PC-3 (cell line): ENCODE measurements around the gene CBR3. TPM values are rescaled to one million over a fixed set of nuclear protein-coding genes. Genes with fewer than 3 reads are reported as not detected.

Source experiments
- ATAC-seq: fragments of 200-7000 bp; cut with Tn5 transposase; 2 replicates; pipeline ENCODE4 v1.9.1; 2020; ENCODE audit warnings: mild to moderate bottlenecking, moderate library complexity
- BruUV-seq: library from RNA; stranded (reverse); fragments of 400-500 nt; replicated peaks from 2 replicates; lab custom pipeline; 2021; lab: Mats Ljungman, UMichigan
- CTCF ChIA-PET: fragments of 300-600 bp; sonication (Branson Sonifier 250); formaldehyde crosslinking; loops from one replicate; lab custom pipeline; 2022; ENCODE audit warnings: antibody characterized with exemption; lab: Charles Lee
- POLR2A ChIA-PET: fragments of 300-600 bp; sonication (Branson Sonifier 250); formaldehyde crosslinking; loops from one replicate; lab custom pipeline; 2022; ENCODE audit warnings: antibody characterized with exemption; ENCODE audit not compliant: unreplicated experiment; lab: Charles Lee
- DNase-seq: peaks from one replicate; pipeline ENCODE4 v3.0.0-alpha.2; 2015
- H2AFZ ChIP-seq: fragments of 300-600 bp; sonication (generic); 2 replicates; pipeline ENCODE4 v1.6.0; 2016; ENCODE audit warnings: antibody characterized with exemption, low read length
- H3F3A ChIP-seq: fragments of 300-600 bp; sonication (generic); one replicate; pipeline ENCODE4 v1.6.0; 2017; ENCODE audit warnings: antibody characterized with exemption, low read length, control low read depth, mild to moderate bottlenecking; ENCODE audit not compliant: unreplicated experiment
- H3K27ac ChIP-seq: fragments of 300-600 bp; sonication (generic); 2 replicates; pipeline ENCODE4 v1.5.1; 2016; ENCODE audit warnings: mild to moderate bottlenecking, low read length
- H3K27me3 ChIP-seq: fragments of 300-600 bp; sonication (generic); 2 replicates; pipeline ENCODE4 v1.6.1; 2016; ENCODE audit warnings: low read length, mixed read lengths
- H3K36me3 ChIP-seq: fragments of 300-600 bp; sonication (generic); 2 replicates; pipeline ENCODE4 v1.6.1; 2016; ENCODE audit warnings: low read depth, mixed run types, low read length, mixed read lengths
- H3K4me1 ChIP-seq: fragments of 300-600 bp; sonication (generic); 2 replicates; pipeline ENCODE4 v1.5.1; 2016; ENCODE audit warnings: low read length; ENCODE audit not compliant: insufficient read depth
- H3K4me2 ChIP-seq: fragments of 300-600 bp; sonication (generic); 2 replicates; pipeline ENCODE4 v1.6.0; 2016; ENCODE audit warnings: low read length
- H3K4me3 ChIP-seq: fragments of 300-600 bp; sonication (generic); 2 replicates; pipeline ENCODE4 v1.5.1; 2016; ENCODE audit warnings: mild to moderate bottlenecking, low read length, mixed read lengths
- H3K79me2 ChIP-seq: fragments of 300-600 bp; sonication (generic); 2 replicates; pipeline ENCODE4 v1.6.1; 2017; ENCODE audit warnings: low read length, mixed read lengths
- H3K9ac ChIP-seq: fragments of 300-600 bp; sonication (generic); 2 replicates; pipeline ENCODE4 v1.6.0; 2016; ENCODE audit warnings: mild to moderate bottlenecking, low read length
- H3K9me2 ChIP-seq: fragments of 300-600 bp; sonication (generic); replicated peaks from 2 replicates; pipeline ENCODE4 v1.6.1; 2016; ENCODE audit warnings: mixed run types, low read length, mixed read lengths
- H3K9me3 ChIP-seq: fragments of 300-600 bp; sonication (generic); 2 replicates; pipeline ENCODE4 v1.6.1; 2016; ENCODE audit warnings: low read length, mixed read lengths
- H4K20me1 ChIP-seq: fragments of 300-600 bp; sonication (generic); 2 replicates; pipeline ENCODE4 v1.6.1; 2016; ENCODE audit warnings: low read length, mixed read lengths
- EZH2 ChIP-seq: fragments of 300-600 bp; sonication (generic); IDR thresholded peaks from one replicate; pipeline ENCODE4 v1.6.1; 2017; ENCODE audit warnings: antibody characterized with exemption, mild to moderate bottlenecking, low read length; ENCODE audit not compliant: unreplicated experiment
- EZH2phosphoT487 ChIP-seq: fragments of 300-600 bp; sonication (generic); IDR thresholded peaks from 2 replicates; pipeline ENCODE4 v1.6.1; 2018; ENCODE audit warnings: mild to moderate bottlenecking, antibody characterized with exemption, low read length, borderline replicate concordance
- intact Hi-C: fragments of 100-400 bp; cut with micrococcal nuclease; formaldehyde crosslinking; loops from 2 replicates; pipeline ENCODE4 v1.9.0; 2023
- total RNA-seq: library from RNA; depleted of rRNA; stranded (reverse); fragments of >200 nt; gene quantifications from 2 replicates; pipeline ENCODE4 v1.2.3, GENCODE V29; 2014
- TF ChIP-seq, protein P1 (sequence below): fragments of 300-600 bp; sonication (generic); conservative IDR thresholded peaks from 2 replicates; pipeline ENCODE4 v1.5.1; 2017; ENCODE audit warnings: antibody characterized with exemption, low read depth, mild to moderate bottlenecking, low read length

The CBR3 gene
- total RNA-seq, 1 experiment from 2014 or later, result 49.3 TPM

DNA sequence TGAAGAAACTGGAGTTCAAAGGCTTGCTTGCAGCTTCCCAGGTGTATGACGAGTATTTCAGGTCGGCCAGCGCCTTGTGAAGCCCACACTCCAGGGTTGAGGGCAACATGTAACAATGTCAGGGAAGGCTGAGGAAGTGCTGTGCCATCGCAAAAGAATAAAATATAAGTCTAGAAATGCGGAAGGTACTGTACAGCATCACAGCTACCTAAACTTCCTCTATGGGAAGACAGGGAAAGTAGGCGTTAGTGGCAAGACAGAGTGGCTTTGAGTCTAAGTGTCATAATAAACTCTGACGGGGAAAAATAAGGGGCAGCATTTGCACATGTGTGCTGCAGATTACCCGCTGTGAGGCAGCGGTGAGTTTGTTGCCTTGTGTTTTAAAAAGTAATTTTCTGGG lies 50.6 kb downstream of the CBR3 start:
- Histone ChIP-seq H3K79me2 (no peaks in the 10 kb centered on the region), H3K9me2 (no peaks in the 10 kb centered on the region), H3K36me3 (no peaks in the 10 kb centered on the region), H3K4me1 (peaks cover 20% of the 10 kb centered on the region), H3K4me3 (no peak overlapping the region), H3K9me3 (no peaks in the 10 kb centered on the region), H3K4me2 (no peak overlapping the region), H3K27me3 (no peaks in the 10 kb centered on the region), H2AFZ (no peak overlapping the region), H3K9ac (no peak overlapping the region), H4K20me1 (no peaks in the 10 kb centered on the region), H3F3A (no peaks in the 10 kb centered on the region), H3K27ac (no peak overlapping the region)
- TF ChIP-seq EZH2phosphoT487 (no peak), EZH2 (no peak)
- TF ChIP-seq, protein P1, sequence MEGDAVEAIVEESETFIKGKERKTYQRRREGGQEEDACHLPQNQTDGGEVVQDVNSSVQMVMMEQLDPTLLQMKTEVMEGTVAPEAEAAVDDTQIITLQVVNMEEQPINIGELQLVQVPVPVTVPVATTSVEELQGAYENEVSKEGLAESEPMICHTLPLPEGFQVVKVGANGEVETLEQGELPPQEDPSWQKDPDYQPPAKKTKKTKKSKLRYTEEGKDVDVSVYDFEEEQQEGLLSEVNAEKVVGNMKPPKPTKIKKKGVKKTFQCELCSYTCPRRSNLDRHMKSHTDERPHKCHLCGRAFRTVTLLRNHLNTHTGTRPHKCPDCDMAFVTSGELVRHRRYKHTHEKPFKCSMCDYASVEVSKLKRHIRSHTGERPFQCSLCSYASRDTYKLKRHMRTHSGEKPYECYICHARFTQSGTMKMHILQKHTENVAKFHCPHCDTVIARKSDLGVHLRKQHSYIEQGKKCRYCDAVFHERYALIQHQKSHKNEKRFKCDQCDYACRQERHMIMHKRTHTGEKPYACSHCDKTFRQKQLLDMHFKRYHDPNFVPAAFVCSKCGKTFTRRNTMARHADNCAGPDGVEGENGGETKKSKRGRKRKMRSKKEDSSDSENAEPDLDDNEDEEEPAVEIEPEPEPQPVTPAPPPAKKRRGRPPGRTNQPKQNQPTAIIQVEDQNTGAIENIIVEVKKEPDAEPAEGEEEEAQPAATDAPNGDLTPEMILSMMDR, result no peak
- no peak for ATAC-seq
- no peak for DNase-seq
- no TSS peak for BruUV-seq
- CTCF ChIA-PET, result no interaction called here
- POLR2A ChIA-PET, result no interaction called here
- intact Hi-C loops, result no loop called here

GRCh38 chr21:36186081-36186480 lies 51.2 kb downstream of the CBR3 start:
- H3K4me3 ChIP-seq, result no peak overlapping the region
- H3K9me3 ChIP-seq, result no peaks in the 10 kb centered on the region
- H4K20me1 ChIP-seq, result no peaks in the 10 kb centered on the region
- no peaks in the 10 kb centered on the region for H3F3A ChIP-seq
- TF ChIP-seq, protein P1, result no peak
- TF ChIP-seq EZH2phosphoT487 (no peak), EZH2 (no peak)
- H3K27me3 ChIP-seq, result no peaks in the 10 kb centered on the region
- BruUV-seq, result no TSS peak
- intact Hi-C loops, result no loop called here
- H3K36me3 ChIP-seq, result no peaks in the 10 kb centered on the region
- DNase-seq, result no peak
- no peak overlapping the region for H3K27ac ChIP-seq
- no peak for ATAC-seq
- ChIA-PET CTCF (no interaction called here), POLR2A (no interaction called here)
- no peaks in the 10 kb centered on the region for H3K9me2 ChIP-seq
- H3K4me2 ChIP-seq, result no peak overlapping the region
- no peak overlapping the region for H3K9ac ChIP-seq
- H3K79me2 ChIP-seq, result no peaks in the 10 kb centered on the region
- peaks cover 20% of the 10 kb centered on the region for H3K4me1 ChIP-seq
- H2AFZ ChIP-seq, result no peak overlapping the region

GRCh38 chr21:36186506-36187399 lies 51.9 kb downstream of the CBR3 start:
- Histone ChIP-seq H4K20me1 (no peaks in the 10 kb centered on the region), H2AFZ (no peak overlapping the region), H3K4me3 (no peak overlapping the region), H3K9me2 (no peaks in the 10 kb centered on the region), H3K36me3 (no peaks in the 10 kb centered on the region), H3K79me2 (no peaks in the 10 kb centered on the region), H3F3A (no peaks in the 10 kb centered on the region), H3K27me3 (no peaks in the 10 kb centered on the region), H3K27ac (no peak overlapping the region), H3K9ac (no peak overlapping the region), H3K9me3 (no peaks in the 10 kb centered on the region), H3K4me2 (no peak overlapping the region), H3K4me1 (peaks cover 20% of the 10 kb centered on the region)
- BruUV-seq, result no TSS peak
- DNase-seq (no peak), ATAC-seq (no peak)
- intact Hi-C loops, result no loop called here
- POLR2A ChIA-PET, result interaction anchor here (0.6 kb wide), 1 partner anchor 1050 kb away, joined by 4 read pairs; no protein-coding TSS in a partner anchor
- TF ChIP-seq EZH2phosphoT487, result no peak
- no peak for TF ChIP-seq EZH2
- TF ChIP-seq, protein P1, result no peak
- CTCF ChIA-PET, result no interaction called here
